PC-3 (cell line): ENCODE measurements around the gene DISC1. TPM values are rescaled to one million over a fixed set of nuclear protein-coding genes. Genes with fewer than 3 reads are reported as not detected.

Experiments
- ATAC-seq: fragments of 200-7000 bp; cut with Tn5 transposase; 2 replicates; pipeline ENCODE4 v1.9.1; 2020; ENCODE audit warnings: mild to moderate bottlenecking, moderate library complexity
- BruUV-seq: library from RNA; stranded (reverse); fragments of 400-500 nt; replicated peaks from 2 replicates; lab custom pipeline; 2021; lab: Mats Ljungman, UMichigan
- CTCF ChIA-PET: fragments of 300-600 bp; sonication (Branson Sonifier 250); formaldehyde crosslinking; loops from one replicate; lab custom pipeline; 2022; ENCODE audit warnings: antibody characterized with exemption; lab: Charles Lee
- POLR2A ChIA-PET: fragments of 300-600 bp; sonication (Branson Sonifier 250); formaldehyde crosslinking; loops from one replicate; lab custom pipeline; 2022; ENCODE audit warnings: antibody characterized with exemption; ENCODE audit not compliant: unreplicated experiment; lab: Charles Lee
- DNase-seq: peaks from one replicate; pipeline ENCODE4 v3.0.0-alpha.2; 2015
- H2AFZ ChIP-seq: fragments of 300-600 bp; sonication (generic); 2 replicates; pipeline ENCODE4 v1.6.0; 2016; ENCODE audit warnings: antibody characterized with exemption, low read length
- H3F3A ChIP-seq: fragments of 300-600 bp; sonication (generic); one replicate; pipeline ENCODE4 v1.6.0; 2017; ENCODE audit warnings: antibody characterized with exemption, low read length, control low read depth, mild to moderate bottlenecking; ENCODE audit not compliant: unreplicated experiment
- H3K27ac ChIP-seq: fragments of 300-600 bp; sonication (generic); 2 replicates; pipeline ENCODE4 v1.5.1; 2016; ENCODE audit warnings: mild to moderate bottlenecking, low read length
- H3K27me3 ChIP-seq: fragments of 300-600 bp; sonication (generic); 2 replicates; pipeline ENCODE4 v1.6.1; 2016; ENCODE audit warnings: low read length, mixed read lengths
- H3K36me3 ChIP-seq: fragments of 300-600 bp; sonication (generic); 2 replicates; pipeline ENCODE4 v1.6.1; 2016; ENCODE audit warnings: low read depth, mixed run types, low read length, mixed read lengths
- H3K4me1 ChIP-seq: fragments of 300-600 bp; sonication (generic); 2 replicates; pipeline ENCODE4 v1.5.1; 2016; ENCODE audit warnings: low read length; ENCODE audit not compliant: insufficient read depth
- H3K4me2 ChIP-seq: fragments of 300-600 bp; sonication (generic); 2 replicates; pipeline ENCODE4 v1.6.0; 2016; ENCODE audit warnings: low read length
- H3K4me3 ChIP-seq: fragments of 300-600 bp; sonication (generic); 2 replicates; pipeline ENCODE4 v1.5.1; 2016; ENCODE audit warnings: mild to moderate bottlenecking, low read length, mixed read lengths
- H3K79me2 ChIP-seq: fragments of 300-600 bp; sonication (generic); 2 replicates; pipeline ENCODE4 v1.6.1; 2017; ENCODE audit warnings: low read length, mixed read lengths
- H3K9ac ChIP-seq: fragments of 300-600 bp; sonication (generic); 2 replicates; pipeline ENCODE4 v1.6.0; 2016; ENCODE audit warnings: mild to moderate bottlenecking, low read length
- H3K9me2 ChIP-seq: fragments of 300-600 bp; sonication (generic); replicated peaks from 2 replicates; pipeline ENCODE4 v1.6.1; 2016; ENCODE audit warnings: mixed run types, low read length, mixed read lengths
- H3K9me3 ChIP-seq: fragments of 300-600 bp; sonication (generic); 2 replicates; pipeline ENCODE4 v1.6.1; 2016; ENCODE audit warnings: low read length, mixed read lengths
- H4K20me1 ChIP-seq: fragments of 300-600 bp; sonication (generic); 2 replicates; pipeline ENCODE4 v1.6.1; 2016; ENCODE audit warnings: low read length, mixed read lengths
- CTCF ChIP-seq: fragments of 300-600 bp; sonication (generic); conservative IDR thresholded peaks from 2 replicates; pipeline ENCODE4 v1.5.1; 2017; ENCODE audit warnings: antibody characterized with exemption, low read depth, mild to moderate bottlenecking, low read length
- EZH2 ChIP-seq: fragments of 300-600 bp; sonication (generic); IDR thresholded peaks from one replicate; pipeline ENCODE4 v1.6.1; 2017; ENCODE audit warnings: antibody characterized with exemption, mild to moderate bottlenecking, low read length; ENCODE audit not compliant: unreplicated experiment
- EZH2phosphoT487 ChIP-seq: fragments of 300-600 bp; sonication (generic); IDR thresholded peaks from 2 replicates; pipeline ENCODE4 v1.6.1; 2018; ENCODE audit warnings: mild to moderate bottlenecking, antibody characterized with exemption, low read length, borderline replicate concordance
- intact Hi-C: fragments of 100-400 bp; cut with micrococcal nuclease; formaldehyde crosslinking; loops from 2 replicates; pipeline ENCODE4 v1.9.0; 2023
- total RNA-seq: library from RNA; depleted of rRNA; stranded (reverse); fragments of >200 nt; gene quantifications from 2 replicates; pipeline ENCODE4 v1.2.3, GENCODE V29; 2014

DISC1 gene
- total RNA-seq, 1 experiment from 2014 or later: 3.4 TPM

- ATAC-seq: no peak
- H3K9me2 ChIP-seq: peaks cover 4% of the 10 kb centered on the region; the same call in 1 of the 2 replicates
- no peaks in the 10 kb centered on the region for H3K9me3 ChIP-seq
- H4K20me1 ChIP-seq: no peaks in the 10 kb centered on the region
- ChIA-PET CTCF (interaction anchor here (0.5 kb wide), 1 partner anchor 76 kb away, joined by 3 read pairs; no protein-coding TSS in a partner anchor), POLR2A (no interaction called here)
- TF ChIP-seq EZH2: no peak
- TF ChIP-seq CTCF: no peak
- TF ChIP-seq EZH2phosphoT487: no peak
- no peak overlapping the region for H3K4me2 ChIP-seq
- no peak overlapping the region for H2AFZ ChIP-seq
- DNase-seq: no peak
- H3F3A ChIP-seq: no peaks in the 10 kb centered on the region
- no peak overlapping the region for H3K9ac ChIP-seq
- H3K79me2 ChIP-seq: no peaks in the 10 kb centered on the region
- H3K4me3 ChIP-seq: no peak overlapping the region
- no TSS peak for BruUV-seq
- intact Hi-C loops: no loop called here
- no peaks in the 10 kb centered on the region for H3K36me3 ChIP-seq
- no peaks in the 10 kb centered on the region for H3K4me1 ChIP-seq
- no peaks in the 10 kb centered on the region for H3K27me3 ChIP-seq
- no peak overlapping the region for H3K27ac ChIP-seq
These were observed 104.7 kb downstream of the DISC1 start for GRCh38 chr1:231731268-231731667.

DNA sequence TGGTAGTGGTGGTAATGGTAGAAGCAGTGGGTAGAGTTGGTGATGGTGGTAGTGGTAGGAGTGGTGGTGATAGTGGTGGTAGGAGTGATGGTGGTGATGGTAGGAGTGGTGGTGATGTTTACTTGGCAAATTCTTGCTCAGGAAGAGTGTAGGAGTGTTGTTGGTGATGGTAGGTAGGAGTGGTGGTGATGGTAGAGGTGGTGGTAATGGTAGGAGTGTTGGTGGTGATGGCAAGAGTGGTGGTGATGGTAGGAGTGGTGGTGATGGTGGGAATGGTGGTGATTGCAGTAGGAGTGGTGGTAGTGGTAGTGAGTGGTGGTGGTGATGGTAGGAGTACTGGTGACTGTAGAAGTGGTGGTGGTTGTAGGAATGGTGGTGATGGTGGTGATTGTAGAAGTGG is 106.5 kb downstream of the DISC1 start:
- POLR2A ChIA-PET: no interaction called here
- ATAC-seq (no peak), DNase-seq (no peak)
- Histone ChIP-seq H3K9ac (no peak overlapping the region), H3K9me2 (peaks cover 4% of the 10 kb centered on the region; the same call in 1 of the 2 replicates), H3K27ac (no peak overlapping the region), H4K20me1 (no peaks in the 10 kb centered on the region), H3K4me2 (no peak overlapping the region), H3K27me3 (no peaks in the 10 kb centered on the region), H3K4me1 (no peaks in the 10 kb centered on the region), H3K79me2 (no peaks in the 10 kb centered on the region), H3F3A (no peaks in the 10 kb centered on the region), H3K36me3 (no peaks in the 10 kb centered on the region), H2AFZ (no peak overlapping the region), H3K9me3 (no peaks in the 10 kb centered on the region), H3K4me3 (no peak overlapping the region)
- CTCF ChIA-PET: no interaction called here
- no TSS peak for BruUV-seq
- intact Hi-C loops: no loop called here
- TF ChIP-seq CTCF: no peak
- TF ChIP-seq EZH2: no peak
- no peak for TF ChIP-seq EZH2phosphoT487

GRCh38 chr1:231733672-231734071 is 107.1 kb downstream of the DISC1 start:
- Histone ChIP-seq H3K27ac (no peak overlapping the region), H3K27me3 (no peaks in the 10 kb centered on the region), H3K79me2 (no peaks in the 10 kb centered on the region), H3F3A (no peaks in the 10 kb centered on the region), H3K9ac (no peak overlapping the region), H3K9me3 (no peaks in the 10 kb centered on the region), H3K4me3 (no peak overlapping the region), H3K9me2 (peaks cover 4% of the 10 kb centered on the region; the same call in 1 of the 2 replicates), H3K4me1 (no peaks in the 10 kb centered on the region), H2AFZ (no peak overlapping the region), H3K36me3 (no peaks in the 10 kb centered on the region), H3K4me2 (no peak overlapping the region), H4K20me1 (no peaks in the 10 kb centered on the region)
- TF ChIP-seq EZH2phosphoT487: no peak
- no peak for TF ChIP-seq EZH2
- no peak for TF ChIP-seq CTCF
- POLR2A ChIA-PET: no interaction called here
- DNase-seq: no peak
- CTCF ChIA-PET: no interaction called here
- no peak for ATAC-seq
- intact Hi-C loops: no loop called here
- BruUV-seq: no TSS peak
